GM19043 (cell line): ENCODE data around the gene NTM.

ENCODE experiments used
- ATAC-seq: cut with Tn5 transposase; IDR thresholded peaks from one replicate; pipeline ENCODE4 v1.9.1; 2021; ENCODE audit warnings: low read depth; ENCODE audit not compliant: unreplicated experiment

Gene NTM

GRCh38 chr11:132137289-132137980 is 767.0 kb downstream of the NTM start:
- ATAC-seq, result no peak

GRCh38 chr11:132137981-132138313 is 767.5 kb downstream of the NTM start:
- ATAC-seq, result no peak

DNA sequence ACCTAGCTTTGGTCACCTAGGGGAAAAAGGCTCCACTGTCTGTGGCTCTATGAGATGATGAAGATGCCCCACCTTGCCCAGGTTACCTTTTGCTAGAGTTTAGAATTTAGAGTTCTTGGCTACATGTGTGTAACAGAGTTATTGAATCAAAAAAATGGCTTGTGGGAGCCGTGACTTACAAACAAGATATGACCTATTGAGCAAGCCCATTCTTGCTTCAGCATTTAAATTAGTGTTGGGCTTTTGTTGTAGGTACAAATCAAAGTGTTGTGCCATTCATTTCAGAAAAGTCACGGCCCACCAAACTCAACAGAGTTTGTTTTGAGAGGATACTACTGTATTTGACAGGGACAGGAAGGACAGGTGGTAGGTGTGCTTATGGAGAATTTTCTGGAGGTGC is 768.8 kb downstream of the NTM start:
- ATAC-seq, result no peak

DNA sequence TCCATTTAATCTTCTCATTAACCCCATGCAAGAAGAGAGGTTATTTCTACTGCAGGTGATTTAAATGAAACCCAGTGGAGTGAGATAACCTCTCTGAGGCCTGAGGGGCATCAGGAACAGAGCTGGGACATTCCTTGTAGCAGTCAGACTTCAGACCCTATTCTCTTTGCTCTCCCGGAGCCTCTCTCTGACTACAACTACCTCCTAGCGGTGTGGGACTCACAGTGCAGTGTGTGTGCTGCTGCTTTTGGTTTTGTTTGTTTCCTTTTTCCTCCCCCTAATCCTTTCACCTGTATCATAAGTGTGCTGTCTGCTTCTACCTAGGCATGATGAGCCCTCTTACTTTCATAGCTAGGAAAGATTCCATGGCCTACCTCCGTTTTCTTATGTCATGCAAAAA is 769.6 kb downstream of the NTM start:
- no peak for ATAC-seq

- ATAC-seq, result no peak
Measured at GRCh38 chr11:132142121-132142520, 771.7 kb downstream of the NTM start.

GRCh38 chr11:132142554-132142953 is 772.1 kb downstream of the NTM start:
- no peak for ATAC-seq

- ATAC-seq, result no peak
Measured at GRCh38 chr11:132147464-132147863, 777.0 kb downstream of the NTM start.

- no peak for ATAC-seq
Measured at GRCh38 chr11:132154781-132155180, 784.4 kb downstream of the NTM start.

GRCh38 chr11:132158091-132158490 is 787.7 kb downstream of the NTM start:
- no peak for ATAC-seq

DNA sequence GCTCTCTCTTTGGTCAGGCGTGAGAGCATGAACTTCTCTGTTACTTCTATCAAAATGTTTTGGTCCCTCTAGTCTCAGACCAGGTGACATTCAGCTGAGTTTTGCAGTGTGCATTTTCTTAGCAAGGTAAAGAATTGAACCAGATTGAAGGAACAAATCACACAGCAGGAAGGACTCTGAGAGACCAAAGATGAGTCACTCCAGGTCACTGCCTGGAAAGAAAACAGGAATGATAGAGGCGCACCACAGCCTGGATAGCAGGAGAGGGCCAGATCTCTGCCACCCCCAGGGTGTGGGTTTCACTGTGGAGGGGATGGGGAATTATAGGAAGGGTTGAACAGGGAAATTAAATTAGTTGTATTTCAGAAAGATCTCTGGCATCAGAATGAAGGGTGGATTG is 788.3 kb downstream of the NTM start:
- ATAC-seq, result no peak

- no peak for ATAC-seq
Measured at GRCh38 chr11:132161403-132162078, 791.1 kb downstream of the NTM start.

DNA sequence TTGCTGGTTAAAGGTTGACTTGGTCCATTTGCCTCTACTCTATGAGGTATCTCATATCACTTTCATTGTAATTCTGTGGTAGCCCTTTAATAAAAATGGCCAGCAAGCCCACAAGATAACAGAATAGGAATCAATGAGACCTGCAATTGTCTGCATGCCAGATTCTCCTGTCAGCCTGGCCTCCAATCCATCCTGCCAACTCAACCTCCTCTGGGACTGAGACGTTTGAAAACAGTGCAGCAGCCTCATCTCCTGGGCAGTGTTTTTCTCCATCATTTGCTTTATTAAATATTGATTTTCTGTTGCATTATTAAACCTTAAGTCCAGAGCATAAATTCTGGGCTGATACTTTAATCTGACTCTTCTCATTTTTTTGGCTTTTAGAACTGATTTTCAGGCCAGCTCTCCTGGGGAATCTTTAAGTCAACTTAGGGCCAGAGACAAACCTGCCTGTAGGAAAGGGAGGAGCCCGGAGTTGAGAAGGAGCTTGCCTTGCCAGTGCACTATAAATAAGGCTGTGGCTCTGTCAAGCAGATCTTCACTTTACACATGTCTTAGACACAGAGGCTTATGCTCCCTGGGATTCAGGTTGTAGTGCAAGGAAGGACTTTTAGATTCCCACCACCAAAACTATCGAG is 798.0 kb downstream of the NTM start:
- no peak for ATAC-seq

- ATAC-seq, result no peak
Measured at GRCh38 chr11:132171031-132171430, 800.6 kb downstream of the NTM start.

DNA sequence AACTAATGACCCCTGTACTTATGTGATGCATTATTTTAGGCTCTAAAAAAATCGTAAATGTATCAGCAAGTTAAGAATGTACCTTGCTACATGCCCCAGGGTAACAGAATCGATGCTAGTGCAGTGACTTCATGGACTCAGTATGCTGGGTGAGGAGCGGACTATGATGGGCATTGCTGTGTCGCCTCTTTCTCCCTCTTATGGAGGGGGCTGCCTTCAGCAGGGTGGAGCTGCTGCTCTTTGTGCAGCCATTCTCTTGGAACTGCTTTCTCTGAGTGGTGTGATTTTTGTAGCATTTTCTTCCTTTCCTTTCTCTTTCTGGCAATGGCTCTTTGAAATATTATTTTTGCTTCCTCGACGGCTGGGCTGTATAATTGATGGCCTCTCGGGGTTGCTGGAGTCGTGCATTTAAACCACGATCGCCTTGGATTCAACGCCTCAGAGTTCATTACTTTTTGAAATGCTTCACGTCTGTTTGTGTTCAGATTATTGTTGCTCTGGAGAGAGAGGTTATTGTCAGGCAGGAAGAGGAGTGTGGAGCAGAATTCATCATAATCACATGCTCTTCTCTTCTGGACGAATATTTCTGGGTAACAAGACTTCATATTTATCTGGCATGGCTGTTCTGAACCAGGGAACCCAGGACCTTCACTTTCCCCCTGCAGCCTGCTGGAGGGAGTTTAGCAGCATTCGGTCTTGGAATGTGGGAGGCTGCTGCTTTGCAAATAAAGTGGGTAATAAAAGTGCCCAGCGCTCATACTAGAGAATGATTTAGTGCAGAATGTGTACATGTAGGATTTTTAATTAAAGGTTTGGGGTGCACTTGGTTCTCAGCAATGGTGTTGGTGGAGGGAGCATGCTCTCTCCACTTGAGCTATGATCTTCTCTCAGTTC is 804.2 kb downstream of the NTM start:
- no peak for ATAC-seq

- no peak for ATAC-seq
Measured at GRCh38 chr11:132177106-132177505, 806.7 kb downstream of the NTM start.

DNA sequence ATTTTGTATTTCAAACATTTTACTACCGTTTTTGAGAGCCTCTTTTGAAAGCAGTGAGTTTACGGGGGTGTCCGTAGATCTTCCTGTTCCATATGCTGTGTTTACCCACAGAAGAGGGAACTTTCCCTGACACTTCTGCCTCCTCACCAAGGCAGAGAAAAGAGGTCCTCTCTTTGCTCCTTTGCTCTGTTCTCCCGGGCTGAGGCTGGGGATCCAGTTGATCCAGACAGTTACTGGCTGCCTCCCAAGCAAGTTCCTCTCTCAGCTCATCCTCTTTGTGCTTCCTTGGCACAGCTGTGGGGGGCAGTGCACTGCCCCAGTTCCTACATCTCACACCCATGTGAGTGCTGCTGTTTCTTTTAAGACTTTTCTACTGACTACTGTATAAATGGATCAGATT is 813.7 kb downstream of the NTM start:
- no peak for ATAC-seq

DNA sequence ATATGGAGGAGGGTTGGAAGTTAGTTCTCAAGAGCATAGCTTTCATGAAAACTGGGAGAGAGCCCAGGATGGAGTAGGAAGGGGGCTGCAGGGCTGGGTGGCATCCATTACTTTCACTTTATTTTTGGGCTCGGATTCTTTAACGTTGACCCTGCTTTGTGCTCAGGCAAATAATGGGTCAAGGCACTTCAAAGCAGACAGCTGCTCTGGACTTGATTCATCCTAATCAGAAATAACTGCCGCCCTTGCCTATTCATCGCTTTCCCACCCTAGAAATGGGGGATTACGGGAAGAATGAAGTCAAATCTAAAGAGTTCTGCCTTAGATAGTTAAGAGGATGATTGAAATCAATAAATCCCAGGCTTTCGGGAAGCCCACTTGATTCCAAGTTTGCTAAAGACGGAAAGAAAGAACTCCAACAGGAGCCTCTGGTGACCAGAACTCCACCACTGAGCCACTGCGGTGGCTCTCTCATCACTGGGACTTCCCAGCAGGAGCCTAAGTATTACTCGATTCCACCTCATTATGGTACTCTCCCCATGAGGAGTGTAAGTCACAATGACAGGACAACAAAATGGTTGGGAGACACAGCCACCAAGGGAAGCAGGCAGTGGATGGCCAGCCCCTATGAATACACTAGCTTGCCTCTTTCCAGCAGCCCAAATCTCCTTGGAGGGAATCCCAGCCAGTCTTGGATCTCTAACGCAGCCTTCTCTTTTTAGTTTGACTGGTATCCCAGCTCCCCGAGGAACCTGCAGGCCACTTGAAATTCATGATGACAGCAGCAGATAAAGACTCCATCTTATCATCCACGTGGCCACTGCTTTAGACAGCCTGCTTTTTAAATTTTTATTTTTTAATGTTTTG is 815.5 kb downstream of the NTM start:
- ATAC-seq, result no peak

DNA sequence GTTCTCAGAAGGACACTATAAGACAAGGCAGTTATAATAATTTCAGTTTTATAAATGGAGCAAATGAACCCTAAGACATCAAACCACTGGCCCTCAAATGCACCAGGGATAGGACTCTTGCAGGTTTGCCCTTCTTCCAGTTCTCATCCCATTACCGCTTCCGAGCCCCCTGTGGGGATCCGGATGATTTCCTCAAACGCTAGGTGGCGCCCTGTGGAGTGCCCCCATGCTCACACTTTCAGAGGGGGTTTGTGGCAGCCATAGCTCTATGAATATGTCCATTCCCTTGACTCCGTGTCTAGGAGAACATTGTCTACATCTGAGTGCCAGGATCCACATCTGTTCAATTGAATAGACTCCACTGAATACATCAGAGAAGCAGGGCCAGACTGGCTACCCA is 816.3 kb downstream of the NTM start:
- ATAC-seq, result no peak

- ATAC-seq, result no peak
Measured at GRCh38 chr11:132187386-132187785, 817.0 kb downstream of the NTM start.

- no peak for ATAC-seq
Measured at GRCh38 chr11:132187814-132188213, 817.4 kb downstream of the NTM start.
